Keratinocyte (primary cell): ENCODE data around the gene RHCG.

Source experiments
- CTCF ChIP-seq, 3 experiments: IDR thresholded peaks in 1 of 3; conservative IDR thresholded peaks in 1 of 3; optimal IDR thresholded peaks in 1 of 3; 2 replicates in 2 of 3; 3 replicates in 1 of 3; pipeline versions ENCODE3 to v1.5.1; 2011; ENCODE audit warnings: low read length in 3 of 3, mild to moderate bottlenecking in 3 of 3, moderate library complexity in 2 of 3, control low read depth in 1 of 3, inconsistent platforms in 1 of 3; ENCODE audit not compliant: insufficient read depth in 2 of 3; ENCODE audit errors: extremely low read depth in 1 of 3
- EZH2 ChIP-seq: IDR thresholded peaks from one replicate; pipeline ENCODE4 v1.6.1; 2012; ENCODE audit warnings: inconsistent platforms, mild to moderate bottlenecking, low read length, moderate library complexity

- TF ChIP-seq CTCF (optimal IDR thresholded peaks at IDR 0.05 in 1 of 3, IDR thresholded peaks at IDR 0.05 in 1 of 3, conservative IDR thresholded peaks at IDR 0.05 in 1 of 3; ENCODE audit: extremely low read depth in 1 of 3, insufficient read depth in 2 of 3, low read length in 3 of 3) (no peak), EZH2 (no peak)
Observed at GRCh38 chr15:89459271-89460038, 36.9 kb downstream of the RHCG start.
